ENCODE measurements around the gene SERP2.

Gene SERP2

DNA sequence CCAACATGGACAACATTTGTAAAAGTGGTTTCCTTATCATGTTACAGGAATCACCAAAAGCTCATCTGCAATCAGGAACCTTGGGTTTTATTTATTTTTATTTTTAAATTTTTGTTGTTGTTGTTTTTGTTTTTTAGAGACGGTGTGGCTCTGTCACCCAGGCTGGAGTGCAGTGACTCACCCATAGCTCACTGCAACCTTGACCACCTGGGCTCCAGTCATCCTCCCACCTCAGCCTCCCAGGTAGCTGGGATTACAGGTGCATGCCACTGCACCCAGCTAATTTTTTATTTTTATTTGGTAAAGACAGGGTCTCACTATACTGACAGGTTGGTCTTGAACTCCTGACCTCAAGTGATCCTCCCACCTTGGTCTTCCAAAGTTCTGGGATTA is 13.6 kb upstream of the SERP2 start:
- no peak for DNase-seq (ENCODE audit: low spot score)

DNA sequence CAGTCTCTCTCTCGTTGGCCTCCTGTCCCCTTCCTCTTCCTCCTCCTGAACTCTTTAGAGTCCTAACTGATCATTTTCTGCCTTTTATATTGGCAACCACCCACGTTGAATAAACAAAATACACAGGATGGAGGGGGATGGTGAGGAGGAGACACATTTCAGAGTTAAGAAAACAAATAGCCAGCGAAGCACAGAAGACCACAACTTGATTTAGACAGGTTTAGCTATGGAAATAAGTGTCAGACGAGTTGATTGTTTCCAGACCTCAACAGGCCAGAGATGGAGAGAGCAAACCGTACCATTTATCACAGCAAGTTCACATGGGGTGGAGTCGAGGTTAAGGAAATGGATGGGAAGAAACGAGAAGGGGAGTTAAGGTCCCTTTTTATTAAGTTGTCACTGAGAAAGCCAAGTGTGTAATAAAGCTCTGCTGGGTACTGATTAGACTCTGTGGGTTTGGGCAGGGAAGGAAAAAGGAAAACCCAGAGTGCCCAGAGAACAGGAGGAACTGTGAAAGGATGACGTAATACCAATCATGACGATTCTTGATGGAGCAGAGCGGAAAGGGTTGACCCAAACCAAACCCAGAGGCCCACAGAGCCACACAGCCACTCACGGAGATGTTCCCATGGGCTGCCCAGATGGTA is 11.1 kb upstream of the SERP2 start:
- DNase-seq (ENCODE audit: low spot score), result no peak

DNA sequence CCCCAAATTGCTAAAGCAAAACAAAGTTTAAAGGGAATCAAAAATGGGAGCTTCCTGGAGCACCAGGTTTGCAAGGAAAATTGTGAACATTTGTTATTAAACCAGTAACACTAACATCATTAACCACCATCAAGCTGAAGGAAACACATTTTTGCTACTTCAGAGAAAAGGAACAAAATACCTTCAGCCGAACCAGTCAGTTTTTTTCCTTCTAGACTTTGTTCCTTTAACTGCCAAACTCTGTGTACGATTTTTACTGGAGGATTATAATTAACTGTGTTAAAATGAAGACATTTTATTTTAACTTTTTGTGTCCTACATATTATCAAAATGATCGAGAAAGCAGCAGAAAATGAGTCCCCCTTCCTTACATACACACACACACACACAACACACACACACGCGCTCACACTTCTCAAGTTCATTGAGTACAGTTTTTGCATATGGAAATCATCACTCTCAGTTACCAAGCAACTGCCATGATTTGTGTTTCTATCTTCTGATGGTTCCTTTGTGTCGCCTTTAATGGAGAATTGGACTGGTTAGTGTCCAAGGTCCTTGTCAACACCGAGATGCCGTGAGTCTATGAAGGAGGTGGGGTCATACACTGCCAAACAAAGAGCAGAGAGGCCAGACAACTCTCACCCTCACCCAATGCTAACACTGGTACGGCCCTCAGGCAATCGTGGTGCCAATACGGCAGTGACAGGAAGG is 9.8 kb upstream of the SERP2 start:
- no peak for DNase-seq (ENCODE audit: low spot score)

DNA sequence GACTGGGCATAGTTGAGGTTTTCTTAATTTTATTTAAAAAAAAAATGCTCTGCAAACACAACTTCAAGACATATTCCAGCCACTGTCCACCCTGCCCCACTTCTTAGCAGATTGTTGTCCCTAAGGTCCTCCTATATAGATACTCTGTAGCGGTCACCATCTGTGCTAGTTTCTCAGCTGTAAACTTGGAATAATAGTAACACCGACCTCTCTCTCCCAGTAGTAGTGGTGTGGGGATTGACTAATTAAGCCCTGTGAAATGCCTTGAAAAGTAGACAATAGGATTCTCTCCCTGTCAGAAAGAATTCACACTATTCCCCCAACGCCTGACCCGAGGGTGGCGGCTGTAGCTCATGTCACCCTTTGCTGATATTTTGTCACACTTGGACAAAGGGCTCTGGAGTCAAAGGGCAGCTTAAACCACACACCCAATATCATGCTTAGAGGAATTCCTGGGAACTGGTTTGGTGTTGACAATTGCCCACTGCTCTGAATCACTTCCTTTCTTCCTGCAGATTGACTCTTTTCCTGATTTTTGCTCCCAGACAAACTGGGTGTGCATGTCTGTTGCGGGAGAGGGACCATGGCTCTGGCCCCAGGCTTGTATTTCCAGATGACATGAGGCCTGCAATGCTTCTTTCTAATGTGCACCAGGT is 9.2 kb upstream of the SERP2 start:
- DNase-seq (ENCODE audit: low spot score), result peak; percentile 59

DNA sequence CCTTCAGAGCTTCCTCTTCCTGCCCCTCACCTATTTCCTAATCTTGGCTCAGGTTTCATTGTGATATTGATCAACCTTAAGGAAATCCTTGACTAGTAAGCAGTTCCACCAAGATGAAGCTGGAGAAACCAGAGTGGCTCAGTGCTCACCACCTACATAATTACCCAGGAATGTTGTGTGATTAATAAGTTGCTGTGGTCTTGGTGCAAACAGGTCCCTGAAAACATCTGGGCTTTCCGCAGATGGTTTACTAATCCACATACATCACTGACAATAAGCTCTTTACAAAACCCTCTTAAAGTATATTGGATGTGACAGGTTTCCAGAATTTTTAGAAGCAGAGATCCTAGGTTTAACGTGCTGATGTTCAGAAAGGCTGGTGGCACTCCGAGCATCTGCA is 8.6 kb upstream of the SERP2 start:
- DNase-seq (ENCODE audit: low spot score), result no peak

DNA sequence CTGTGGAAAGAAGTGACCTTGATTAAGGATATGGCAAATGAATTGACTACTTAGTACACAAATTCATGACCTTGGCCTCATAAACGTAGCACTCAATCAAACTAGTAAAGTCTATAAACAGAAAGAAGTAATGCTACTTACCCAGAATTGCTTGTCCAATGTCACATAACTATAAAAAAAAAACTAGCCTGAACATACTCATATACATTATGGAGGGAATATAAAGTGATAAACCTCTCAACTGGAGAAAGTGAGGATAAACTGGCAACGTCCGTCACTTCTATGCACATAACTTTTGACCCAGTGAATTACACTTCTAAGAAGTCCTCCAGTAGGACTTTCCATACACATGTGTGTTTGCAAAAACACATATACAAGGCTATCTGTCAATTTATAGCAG is 7.7 kb upstream of the SERP2 start:
- DNase-seq (ENCODE audit: low spot score), result no peak

DNA sequence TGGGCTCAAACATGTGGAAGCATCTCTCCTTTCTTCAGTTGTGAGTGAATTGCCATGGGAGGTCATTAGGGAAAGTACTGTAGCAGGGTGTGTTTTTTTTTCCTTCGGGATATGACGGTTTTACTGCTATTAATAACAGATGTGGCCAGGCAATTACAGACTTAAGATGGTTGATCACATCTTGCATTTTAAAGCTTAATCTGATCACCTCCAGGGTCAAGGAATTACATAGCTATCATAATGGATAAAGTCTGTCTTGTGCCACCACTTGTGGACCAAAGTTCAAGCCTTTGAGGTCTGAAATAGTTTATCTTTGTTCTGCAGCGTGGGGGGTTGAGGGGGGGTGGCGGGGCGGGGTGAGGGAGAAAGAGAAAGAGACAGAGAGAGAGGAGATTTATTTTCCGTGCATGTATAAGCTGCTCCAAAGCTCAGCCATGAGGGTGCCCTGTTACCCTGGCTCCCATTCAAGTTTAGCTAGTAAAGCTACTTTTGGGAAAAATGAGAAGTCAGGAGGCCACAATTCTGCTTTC is 5.5 kb upstream of the SERP2 start:
- DNase-seq (ENCODE audit: low spot score), result no peak

DNA sequence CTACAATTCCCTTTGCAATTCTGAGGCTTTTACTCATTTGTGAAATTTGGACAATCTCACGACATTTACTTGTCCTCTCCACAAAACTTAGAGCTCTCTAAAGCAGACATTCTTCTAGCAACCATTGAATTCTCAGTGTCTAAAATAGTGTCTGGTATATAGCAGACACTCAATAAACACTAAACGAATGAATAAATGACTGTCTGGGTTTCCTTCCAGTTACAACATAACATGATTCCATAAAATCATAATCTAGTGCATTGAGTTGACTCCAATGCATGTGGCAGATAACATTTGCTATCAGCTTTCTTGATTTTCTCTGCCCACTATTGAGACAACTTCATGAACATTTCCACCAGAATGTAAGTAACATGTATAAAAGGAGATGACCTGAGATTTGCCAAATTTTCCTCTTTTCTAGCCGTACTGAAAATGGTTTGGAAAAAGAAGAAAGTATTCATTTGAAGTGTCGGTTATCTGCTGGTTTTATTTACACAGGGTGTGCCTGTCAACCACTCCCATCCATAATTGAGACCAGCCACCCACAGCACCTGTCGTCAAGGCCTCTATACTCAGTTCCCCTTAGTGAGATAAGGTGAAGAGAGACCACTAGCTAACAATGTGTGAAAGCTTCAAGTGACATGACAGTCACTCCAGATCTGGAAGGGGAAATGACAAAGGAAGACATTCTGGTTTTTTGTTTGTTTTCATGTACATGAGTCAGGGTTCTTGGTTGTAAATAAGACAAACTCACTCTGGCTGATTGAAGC is 4.8 kb upstream of the SERP2 start:
- no peak for DNase-seq (ENCODE audit: low spot score)

DNA sequence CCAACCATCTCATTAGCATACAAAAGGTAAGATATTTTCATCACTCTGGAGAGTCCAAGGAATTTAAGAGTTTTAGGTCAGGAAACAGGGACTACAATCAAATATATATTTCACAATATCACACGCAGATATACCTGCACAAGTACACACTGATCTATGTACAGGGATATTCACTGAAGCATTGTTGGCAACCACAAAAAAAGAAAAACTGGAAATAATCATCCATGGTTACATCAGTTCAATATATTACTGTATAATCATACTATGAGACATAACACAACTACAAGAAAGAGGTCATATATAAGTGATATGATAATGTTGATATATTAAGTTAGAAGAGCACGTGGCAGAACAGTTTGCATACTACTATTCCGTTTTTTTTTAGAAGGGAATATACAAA is 2.2 kb upstream of the SERP2 start:
- no peak for DNase-seq (ENCODE audit: low spot score)

DNA sequence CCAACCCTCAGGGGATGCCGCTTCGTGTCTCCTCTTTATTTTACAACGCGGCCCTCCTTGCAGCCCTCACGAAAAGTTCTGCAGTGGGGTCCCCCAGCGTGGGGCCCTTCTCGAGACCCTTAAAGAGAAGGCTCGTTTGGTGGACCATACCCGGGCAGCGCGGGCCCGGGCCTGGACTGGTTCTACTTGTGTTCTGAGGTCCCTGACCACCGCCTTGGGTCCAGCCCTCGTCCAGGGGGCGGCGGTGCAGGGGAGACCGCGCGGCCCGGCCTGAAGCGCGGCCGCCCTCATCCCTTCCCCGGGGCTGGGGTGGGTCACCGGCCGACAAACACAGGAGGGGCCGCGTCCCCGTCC is 400 bp upstream of the SERP2 start:
- DNase-seq (ENCODE audit: low spot score), result peak; percentile 50

DNA sequence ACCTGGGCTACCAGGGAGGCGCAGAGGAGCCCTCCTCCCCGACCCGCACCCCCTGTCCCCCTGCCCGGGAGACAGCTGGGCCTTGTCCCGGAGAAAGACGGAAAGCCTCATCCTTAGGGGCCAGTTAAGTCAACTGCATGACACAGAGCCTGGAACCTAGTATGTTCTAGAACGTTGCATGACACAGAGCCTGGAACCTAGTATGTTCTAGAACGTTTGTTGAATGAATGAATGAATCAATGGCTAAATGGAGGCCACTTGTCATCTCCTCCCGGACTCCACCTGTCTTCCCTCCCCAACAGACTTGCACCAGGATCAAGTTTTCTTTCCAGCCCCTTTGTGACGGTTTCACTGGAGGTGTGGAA is 706 bp downstream of the SERP2 start:
- no peak for DNase-seq (ENCODE audit: low spot score)

DNA sequence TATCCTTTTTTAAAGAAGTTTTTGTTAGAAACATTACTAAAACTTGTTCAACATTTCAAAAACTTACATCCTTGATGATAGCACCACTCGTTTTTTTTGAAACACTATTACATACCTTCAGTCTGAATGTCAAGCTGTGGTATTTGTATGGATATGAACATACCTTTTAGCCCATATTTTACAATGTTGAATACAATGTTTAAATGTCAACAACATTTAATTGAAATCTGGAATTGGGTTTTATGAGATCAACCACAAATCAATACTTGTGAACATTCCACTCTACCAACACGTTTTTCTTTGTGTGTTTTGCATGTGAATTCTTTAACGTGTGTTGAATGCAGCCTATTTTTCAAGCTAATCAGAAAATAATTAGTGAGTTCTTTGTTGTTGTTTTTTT is 4.7 kb downstream of the SERP2 start:
- no peak for DNase-seq (ENCODE audit: low spot score)

DNA sequence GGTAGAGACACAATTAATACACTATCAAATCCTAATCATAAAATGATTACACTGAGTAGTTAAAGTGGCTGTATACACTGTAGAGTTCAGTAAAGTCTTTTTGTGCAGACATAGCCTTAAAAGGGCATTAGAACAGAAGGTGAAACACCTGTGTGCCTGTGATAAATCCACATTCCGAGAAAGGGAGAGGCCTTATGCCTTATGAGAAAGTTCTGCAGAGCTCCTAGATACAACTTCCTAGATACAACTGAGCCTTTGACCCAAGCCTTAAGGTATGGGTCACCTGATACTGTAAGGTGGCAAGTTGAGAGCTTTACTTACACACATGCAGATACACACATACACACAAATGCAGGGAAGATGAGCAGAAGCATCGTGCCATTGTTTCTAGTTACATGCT is 6.3 kb downstream of the SERP2 start:
- DNase-seq (ENCODE audit: low spot score), result no peak

DNA sequence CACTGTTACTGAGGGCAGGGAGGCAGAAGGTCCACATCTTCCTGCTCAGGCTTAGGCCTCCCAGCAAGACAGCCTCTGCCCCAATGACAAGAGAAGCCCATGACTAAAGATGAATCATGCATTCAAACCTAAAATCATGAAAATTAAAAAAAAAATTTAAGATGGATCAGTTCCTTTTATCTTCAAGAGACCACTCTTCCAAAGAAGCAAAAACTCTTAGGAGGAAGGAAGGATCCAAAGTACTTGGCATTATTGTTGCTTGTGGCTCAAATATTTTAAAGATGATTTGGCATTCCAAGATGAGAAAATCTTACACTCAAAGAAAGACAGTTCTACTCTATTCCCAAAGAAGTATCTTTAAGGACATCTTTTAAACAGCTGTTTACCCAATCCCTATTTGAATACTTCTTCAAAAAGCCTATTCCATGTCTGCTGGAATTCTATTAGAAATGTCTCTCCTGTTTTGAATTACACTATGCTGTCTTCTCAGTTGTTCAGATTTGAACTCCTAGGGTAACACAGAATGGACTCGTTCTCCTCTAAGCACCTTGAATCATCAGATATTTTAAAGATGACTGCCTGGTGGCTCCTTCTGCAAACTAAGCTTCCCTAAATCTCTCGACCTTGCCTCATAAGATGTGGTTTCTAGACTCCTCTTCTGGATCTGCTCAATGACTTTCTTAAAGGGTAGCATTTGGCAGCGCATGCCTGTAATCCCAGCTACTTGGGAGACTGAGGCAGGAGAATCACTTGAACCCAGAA is 7.0 kb downstream of the SERP2 start:
- DNase-seq (ENCODE audit: low spot score), result no peak

DNA sequence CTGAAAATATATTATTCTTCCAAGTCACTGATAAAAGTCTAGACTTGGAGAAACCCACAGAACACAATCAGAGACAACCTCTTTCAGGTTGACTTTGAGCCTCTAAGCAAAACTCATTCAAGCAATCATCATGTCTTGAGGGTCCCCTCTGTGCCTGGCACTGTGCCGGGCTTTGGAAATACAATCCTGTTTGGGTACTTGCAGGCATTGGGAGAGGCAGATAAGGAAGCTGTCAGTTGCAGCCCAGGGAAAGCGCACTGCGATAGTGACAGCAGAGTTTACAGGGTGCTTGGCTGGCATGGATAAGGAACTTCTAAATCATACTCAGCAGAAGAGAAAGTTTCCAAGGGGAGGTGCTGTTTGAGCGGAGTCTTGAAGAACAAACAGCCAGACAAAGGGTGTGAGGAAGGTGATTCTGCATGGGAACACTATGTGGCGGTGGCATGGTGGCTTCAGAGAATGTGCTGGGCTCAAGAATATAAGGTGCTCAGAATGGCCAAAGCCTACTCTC is 9.1 kb downstream of the SERP2 start:
- no peak for DNase-seq (ENCODE audit: low spot score)

DNA sequence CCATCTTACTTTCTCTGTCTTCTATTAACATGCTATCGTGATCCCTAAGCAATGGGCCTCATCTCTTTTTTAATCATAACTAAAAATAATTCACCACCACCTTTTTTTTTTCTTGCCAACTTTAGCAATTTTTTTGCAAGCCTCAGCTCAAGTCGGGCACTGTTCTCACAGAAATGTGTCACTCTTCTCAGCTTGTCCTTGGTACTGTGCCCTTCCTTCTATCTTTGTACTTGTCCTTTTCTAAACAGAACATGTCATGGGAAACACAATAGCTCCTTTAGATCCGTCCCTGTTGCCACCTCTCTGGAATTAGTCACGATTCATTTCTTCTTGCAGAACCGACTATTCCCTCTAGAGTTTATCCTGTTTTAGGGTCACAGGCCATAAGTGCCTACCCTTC is 10.3 kb downstream of the SERP2 start:
- no peak for DNase-seq (ENCODE audit: low spot score)

DNA sequence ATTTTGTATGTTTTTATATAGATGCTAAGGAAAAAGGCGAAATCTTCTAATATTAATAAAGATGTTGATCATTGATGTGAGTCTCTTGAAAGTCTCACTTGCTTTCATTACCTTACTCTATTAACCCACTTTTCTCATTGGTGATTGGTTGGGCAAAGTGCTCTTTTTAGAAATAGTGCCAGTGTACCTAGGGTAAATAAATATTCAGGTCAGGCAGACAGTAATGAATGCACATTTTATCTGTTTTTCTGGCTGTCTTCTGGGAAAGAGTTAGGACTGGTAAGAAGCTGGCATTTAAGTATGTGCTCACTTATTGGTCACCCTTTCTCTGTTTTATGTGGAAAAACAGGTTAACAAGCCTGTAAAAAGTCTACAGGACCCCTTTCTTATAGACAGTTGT is 11.2 kb downstream of the SERP2 start:
- no peak for DNase-seq (ENCODE audit: low spot score)

DNA sequence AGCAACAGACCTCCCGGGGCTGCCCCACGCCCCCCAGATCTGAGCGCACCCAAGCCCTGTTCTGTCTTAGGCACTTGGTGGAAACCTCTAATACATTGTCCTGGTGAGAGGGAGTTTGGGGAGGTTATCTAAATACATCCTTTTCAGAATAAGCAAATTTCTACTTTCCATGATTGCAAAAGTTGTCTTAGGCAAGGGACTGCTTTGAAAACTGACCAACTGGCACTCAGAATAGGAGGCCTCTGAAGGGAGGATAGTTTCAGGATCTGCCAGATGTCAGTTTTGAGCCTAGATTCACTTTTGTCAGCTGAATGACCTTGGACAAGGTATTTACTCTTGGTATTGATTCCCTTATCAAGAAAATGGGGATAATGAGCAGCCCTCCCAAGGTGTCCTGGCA is 11.8 kb downstream of the SERP2 start:
- no peak for DNase-seq (ENCODE audit: low spot score)

DNA sequence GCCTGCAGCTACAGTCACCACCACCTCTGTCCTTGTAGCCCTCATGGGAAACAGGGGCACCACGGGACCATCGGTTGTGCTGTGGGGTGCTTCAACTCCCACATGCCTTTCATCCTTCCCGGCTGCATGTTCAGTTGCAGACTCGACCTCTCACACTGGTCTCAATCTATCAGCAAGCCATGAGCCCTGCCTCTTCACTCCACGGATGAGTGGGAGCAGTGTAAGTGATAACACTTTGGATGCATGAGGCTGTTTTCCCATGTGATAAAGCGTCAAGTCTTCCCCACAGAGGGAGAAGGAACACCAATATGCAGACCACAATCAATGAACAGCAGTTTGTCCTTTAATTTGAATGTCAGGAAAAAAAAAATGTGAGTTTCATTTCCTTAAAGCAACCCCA is 12.2 kb downstream of the SERP2 start:
- no peak for DNase-seq (ENCODE audit: low spot score)

DNA sequence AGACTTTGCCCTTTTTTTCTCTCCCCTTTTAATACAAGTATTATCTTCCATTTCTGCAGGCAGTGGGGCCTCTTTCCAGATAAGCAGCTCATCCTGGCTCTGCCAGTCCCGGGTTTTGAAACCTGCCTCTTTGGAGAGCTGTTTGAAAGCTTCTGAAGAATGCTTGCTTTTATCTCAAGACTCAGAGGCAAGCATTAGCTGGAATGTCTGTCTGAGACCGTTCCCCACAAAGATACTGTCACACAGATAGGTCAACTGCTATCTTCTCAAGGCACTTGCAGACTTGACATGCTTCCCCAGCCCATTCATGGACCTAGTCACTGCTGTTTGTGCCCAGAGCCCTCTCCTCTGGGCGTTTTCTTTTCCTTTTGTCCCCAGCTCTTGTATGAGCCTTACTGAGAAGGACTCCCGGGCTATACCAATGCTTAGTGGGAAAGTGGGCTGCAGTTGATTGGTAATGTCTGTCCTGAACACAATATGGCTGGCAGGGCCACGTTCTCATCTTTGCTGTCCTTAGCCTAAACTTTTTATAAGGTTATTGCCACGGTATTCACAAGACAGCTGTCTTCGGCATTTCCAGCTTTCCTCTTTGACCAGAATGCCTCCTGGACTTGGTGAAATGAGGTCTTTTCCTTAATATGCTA is 13.4 kb downstream of the SERP2 start:
- no peak for DNase-seq (ENCODE audit: low spot score)

DNA sequence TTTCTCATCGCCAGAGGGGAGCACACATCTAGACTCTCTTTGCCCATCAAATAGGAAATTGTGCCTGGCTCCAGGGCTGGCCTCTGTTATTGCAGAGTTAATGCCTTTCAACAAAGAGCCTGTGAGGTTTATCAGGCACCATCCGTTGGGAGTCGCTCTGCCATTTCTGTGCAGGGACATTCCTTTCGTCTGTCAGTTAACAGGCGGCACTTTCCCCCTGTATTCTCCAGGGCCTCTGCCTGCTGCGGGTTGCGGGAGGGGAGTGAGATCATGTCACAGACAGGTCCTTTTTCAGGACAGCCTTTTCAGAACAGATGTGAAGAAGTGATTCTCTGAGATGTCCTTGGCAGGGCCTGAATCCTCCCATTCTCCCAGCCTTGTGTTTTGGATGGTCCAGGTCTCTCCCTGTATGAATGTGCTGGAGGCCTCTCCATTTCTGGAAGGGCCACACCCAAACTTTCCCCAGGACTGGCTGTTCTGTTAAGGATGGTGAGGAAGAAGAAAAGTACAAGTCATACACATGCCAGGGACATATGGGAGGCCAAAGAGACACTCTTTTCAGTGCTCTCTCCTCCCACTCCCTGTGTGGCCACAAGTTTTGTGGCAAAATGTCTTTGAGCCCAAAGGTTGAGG is 14.9 kb downstream of the SERP2 start:
- DNase-seq (ENCODE audit: low spot score), result peak; percentile 62

Data from ecto neural progenitor cell (in vitro differentiated cells).